GM11168 (cell line): Measurements from ENCODE around the gene GHRHR.

Source experiments
- in situ Hi-C: fragments of 300-500 bp; cut with MboI; formaldehyde crosslinking; loops from one replicate; pipeline ENCODE4 v1.12.0; 2022; ENCODE audit warnings: low sequenced_read_pairs; ENCODE audit not compliant: unreplicated experiment

The GHRHR gene

GRCh38 chr7:31028417-31028992 lies 64.8 kb downstream of the GHRHR start:
- in situ Hi-C loops = no loop called here
